ENCODE results near the gene MYO18B.
A peak's percentile ranks its signal among the peaks of the same experiment; 100 is the strongest.

MYO18B gene

DNA sequence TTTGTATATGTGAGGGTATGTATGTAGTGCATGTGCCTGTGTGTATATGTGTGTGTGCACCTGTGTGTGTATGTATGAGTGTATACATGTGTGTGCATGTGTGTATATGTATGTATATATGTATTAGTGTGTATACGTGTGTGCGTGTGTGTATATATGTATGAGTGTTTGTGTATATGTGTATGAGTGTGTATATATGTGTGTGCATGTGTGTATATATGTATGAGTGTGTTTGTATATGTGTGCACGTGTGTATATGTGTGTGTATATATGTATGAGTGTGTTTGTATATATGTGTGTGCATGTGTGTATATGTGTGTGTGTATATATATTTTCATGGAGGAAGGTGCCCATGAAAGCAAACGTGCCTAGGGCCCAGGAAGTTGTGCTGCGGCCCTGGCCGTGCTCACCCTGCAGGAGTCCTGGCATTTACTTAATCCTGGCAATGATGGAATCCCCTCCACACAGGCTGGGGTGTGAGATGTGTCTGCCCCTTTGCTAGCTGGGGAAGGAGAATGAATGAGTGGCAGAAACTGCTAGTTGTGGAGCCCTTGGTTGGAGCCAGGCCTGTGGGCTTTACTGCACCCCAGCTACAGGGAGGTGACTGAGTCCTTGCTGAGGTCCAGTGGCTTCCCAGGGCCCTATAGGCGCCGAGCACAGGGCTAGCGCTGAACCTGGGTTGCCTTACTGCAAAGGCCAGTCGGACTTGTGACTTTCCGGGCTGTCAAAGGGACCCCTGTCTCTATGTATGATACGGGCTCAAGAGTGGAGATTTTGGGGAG is 97.2 kb downstream of the MYO18B start:
- Histone ChIP-seq H3K27ac (no peak overlapping the region), H3K4me3 (no peak overlapping the region)

DNA sequence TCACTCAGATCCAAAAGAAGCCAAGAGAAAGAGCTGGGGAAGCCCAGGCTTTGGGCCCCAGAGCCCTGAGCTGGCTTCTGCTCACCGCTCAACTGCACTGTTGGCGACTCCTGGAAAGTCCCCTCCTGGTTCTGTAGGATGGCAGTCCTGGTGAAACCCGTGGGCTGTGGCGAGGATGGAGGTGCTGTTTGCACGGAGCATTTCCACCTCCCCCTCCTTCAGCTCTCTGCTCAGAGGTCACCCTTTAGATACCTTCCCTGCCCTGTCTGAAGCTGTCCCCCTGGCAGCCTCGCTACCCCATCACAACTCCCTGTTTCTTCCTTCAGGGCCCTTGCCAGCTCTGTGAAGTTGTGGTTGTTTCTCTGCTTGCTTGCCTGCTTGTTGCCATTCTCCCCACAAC is 97.8 kb downstream of the MYO18B start:
- Histone ChIP-seq H3K4me3 (no peak overlapping the region), H3K27ac (no peak overlapping the region)

DNA sequence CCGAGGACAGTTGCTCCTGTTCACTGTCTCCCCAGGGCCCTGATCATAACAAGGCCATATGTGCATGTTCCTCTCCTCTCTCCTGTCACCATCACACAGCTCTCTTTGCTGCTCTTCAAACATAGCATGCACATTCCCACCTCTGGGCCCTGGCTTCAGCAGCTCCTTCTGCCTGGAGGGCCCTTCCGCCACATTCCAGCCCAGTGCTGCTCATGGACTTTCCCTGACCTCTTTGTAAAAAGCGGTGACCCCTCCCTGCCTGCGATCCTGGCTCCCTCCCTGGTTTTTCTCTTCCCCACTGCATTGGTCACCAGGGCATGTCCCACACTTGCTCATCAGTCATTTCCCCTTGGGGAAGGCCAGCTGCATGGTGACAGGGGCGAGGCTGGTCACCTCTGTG is 98.2 kb downstream of the MYO18B start:
- Histone ChIP-seq H3K27ac (no peak overlapping the region), H3K4me3 (no peak overlapping the region)

DNA sequence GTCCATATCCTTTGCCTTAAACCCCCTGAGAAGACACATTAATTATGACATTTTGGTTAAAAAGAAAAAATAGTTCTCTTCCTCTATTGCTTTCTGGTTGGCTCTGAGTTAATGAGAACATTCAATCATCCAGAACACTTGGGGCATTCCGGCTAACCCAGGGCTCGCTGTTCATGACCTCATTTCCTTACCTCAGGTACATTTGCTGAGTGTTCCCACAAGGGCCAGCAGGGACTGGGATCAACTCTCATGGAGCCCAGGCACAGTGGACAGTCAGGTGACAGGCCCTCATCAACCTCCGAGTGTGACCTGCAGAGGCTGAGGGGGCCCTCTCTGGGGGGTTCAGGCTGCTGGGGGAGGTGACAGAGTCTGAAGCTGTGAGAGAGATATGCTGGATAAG is 98.9 kb downstream of the MYO18B start:
- Histone ChIP-seq H3K4me3 (no peak overlapping the region), H3K27ac (no peak overlapping the region)

DNA sequence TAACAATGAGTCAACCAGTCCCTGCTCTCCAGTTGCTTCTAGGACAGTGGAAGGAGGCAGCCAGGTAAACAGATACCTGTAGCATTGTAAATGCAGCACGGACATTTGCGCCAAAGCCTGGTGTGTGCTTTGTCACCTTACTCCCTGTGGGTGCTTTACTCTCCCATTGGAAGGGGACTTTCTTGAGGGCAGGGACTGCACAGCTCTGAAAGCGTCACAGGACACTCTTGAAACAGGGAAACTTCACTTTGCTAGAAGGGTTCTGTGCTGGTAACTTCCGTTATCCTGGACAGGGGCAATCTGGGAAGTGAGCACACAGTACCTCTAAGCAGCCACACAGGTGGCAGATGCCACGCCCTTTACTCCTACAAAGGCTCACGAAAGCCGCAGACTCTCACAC is 99.8 kb downstream of the MYO18B start:
- Histone ChIP-seq H3K27ac (no peak overlapping the region), H3K4me3 (no peak overlapping the region)

DNA sequence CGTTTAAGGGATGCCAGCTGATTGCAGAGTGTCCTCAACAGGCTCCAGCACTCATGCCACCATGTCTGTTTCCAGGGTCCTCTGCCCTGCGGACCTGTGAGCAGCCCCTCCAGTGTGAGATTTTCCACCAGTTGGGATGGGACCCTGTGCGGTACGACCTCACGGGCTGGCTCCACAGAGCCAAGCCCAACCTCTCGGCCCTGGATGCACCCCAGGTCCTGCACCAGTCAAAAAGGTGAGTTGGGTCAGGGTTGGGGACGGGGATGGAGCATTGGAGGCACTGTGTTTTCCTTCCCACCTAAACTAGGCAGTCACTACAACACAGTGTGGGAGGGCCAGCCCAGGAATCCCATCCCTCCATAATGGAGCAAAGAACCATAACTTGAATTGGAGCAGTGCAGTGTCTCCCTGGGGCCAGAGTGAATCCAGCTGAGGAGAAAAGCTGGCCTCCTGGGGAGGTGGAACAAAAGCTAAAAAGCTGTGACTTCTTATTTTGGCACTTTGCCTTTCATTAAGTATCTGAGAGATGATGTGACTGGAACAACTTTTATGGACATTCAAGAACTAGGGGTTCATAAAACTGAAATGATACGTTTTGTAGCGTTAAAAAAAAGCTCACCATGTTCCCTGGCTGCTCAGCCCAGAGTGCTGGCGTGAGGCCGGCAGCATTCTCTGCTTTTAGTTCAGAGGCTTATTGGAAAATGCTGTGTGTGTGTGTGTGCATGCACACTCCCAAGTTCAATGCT is 101.8 kb downstream of the MYO18B start:
- Histone ChIP-seq H3K27ac (no peak overlapping the region), H3K4me3 (no peak overlapping the region)

DNA sequence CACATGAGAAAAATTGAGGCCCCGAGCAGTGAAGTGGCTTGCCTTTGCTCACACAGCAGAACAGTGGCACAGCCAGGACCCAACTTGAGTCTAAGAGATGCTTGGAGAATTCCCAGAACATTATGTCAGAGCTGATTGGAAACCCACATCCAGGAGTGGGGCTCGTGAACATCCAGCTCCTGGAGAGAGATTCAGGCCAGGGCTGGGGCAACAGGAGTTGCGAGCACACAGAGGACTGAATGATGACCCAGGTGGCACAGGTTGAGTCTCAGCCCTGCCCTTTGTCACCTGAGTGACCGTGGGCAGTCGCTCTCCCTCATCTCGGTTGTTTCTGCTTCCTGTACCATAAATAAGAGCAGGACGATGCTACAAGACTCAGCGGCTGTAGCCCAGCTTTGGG is 102.6 kb downstream of the MYO18B start:
- Histone ChIP-seq H3K4me3 (no peak overlapping the region), H3K27ac (no peak overlapping the region)

DNA sequence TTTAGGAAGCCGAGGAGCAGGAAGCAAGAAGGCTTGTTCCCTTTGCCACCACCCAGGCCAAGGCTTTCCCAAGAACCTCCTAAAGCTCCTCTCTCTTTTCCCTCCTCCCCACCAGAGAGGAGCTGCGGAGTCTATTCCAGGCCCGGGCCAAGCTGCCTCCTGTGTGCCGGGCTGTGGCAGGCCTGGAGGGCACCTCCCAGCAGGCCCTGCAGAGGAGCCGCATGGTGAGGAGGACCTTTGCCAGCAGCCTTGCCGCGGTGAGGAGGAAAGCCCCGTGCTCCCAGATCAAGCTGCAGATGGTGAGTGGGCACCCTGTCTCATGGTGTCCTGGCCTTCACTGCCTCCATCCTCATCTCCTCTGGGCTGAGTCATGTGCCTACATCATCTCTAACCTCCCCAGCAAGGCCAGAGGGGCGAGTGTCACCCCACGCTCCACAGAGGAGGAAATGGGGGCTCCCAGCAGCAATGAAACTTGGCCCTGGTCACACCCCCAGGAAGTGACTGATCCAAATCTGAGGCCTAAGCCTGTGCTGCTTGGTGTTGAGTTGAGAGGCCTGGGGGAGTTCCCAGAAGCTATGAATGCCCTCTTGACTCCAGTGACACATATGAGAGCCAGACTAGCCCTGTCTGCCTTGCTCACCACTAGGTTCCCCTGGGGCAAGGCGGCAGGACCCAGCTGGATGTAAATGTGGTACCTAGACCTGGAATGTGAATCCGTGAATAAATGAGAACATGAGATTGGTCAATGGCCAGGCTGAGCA is 104.2 kb downstream of the MYO18B start:
- Histone ChIP-seq H3K4me3 (no peak overlapping the region), H3K27ac (no peak overlapping the region)

DNA sequence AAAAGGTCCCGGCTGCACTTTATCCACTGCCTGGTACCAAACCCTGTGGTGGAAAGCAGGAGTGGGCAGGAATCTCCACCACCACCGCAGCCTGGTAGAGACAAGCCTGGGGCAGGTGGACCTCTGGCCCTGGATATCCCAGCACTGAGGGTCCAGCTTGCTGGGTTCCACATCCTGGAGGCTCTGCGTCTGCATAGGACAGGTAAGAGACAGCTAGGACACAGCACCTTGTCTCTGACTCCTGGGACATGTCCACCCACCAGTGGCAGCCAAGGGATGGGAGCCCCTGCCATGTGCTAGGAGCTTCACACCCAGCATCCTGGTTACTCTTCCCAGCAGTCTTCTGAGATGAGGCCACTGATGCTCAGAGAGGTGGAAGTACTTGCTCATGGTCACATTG is 105.5 kb downstream of the MYO18B start:
- Histone ChIP-seq H3K4me3 (no peak overlapping the region), H3K27ac (no peak overlapping the region)

DNA sequence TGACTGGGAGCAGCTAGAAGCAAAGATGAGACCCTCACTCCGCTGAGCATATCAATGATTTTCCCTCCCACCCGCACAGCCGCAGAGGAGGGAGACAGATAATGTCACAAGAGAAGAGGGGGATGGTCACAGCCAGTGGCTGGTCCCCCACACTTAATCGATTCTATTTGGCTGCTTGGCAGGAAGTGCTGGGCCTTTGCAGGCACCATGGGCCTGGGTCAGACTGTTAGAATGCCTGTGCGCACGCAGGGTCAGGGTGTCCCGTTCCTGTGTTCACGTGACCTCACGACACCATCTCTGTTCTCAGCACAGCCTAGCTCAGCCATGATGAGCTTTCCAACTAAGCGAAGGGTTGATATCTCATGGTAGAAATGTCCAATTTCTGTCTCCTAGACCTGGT is 107.0 kb downstream of the MYO18B start:
- H3K27ac ChIP-seq, result no peak overlapping the region
- H3K4me3 ChIP-seq, result no peak overlapping the region

DNA sequence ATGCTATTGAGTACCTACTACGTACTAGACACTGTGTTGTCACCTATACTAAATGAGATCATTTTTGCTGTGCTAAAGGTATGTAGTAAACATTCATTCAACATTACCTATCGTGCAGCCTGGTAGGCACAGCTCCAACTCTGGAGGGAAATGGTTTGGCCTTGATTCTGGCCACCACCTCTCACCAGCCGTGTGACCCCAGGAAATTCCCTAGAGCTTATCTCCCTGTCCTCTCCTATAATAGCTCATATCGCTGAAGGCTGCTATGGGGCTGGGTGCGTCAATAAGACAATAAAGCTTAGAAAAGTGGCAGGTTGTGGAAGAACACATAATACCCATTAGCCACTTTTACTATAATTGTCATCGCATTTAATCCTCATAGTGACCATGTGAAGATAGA is 107.5 kb downstream of the MYO18B start:
- Histone ChIP-seq H3K27ac (no peak overlapping the region), H3K4me3 (no peak overlapping the region)

DNA sequence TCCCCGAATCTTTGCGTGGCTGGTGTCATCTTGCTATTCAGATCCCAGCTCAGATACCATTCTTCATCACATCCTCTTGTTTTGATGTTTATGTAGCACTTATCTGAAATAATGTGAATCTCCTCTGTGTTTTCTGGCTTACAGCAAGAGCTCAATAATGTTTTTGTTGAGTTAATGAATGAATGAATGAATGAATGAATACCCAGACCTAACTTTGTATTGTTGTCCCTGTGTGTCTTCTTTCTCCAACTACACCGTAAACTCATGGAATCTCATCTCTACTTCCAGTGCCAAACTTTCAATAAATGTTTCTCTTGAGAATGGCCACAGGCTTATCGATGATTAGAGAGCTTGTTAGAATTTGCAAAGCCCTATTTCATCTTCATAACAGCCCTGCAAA is 110.2 kb downstream of the MYO18B start:
- Histone ChIP-seq H3K4me3 (no peak overlapping the region), H3K27ac (no peak overlapping the region)

DNA sequence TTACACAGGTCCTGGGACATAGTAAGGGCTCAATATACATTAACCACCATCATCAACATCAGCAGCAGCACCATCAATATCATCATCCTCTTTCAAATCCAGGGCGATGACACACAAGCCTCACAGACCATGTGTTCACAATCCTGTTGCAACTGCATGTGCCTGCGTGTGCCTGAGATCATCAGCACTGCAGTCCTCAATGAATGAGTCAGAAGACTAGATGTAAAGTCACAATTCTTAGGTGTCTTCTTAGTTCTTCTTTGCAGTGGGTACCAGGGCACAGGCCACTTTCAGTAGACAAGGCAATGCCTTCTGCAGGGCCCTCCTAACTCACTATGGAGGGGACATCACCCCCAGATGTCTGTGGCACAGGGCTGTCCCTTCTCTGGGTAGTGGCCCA is 111.1 kb downstream of the MYO18B start:
- Histone ChIP-seq H3K4me3 (no peak overlapping the region), H3K27ac (no peak overlapping the region)

DNA sequence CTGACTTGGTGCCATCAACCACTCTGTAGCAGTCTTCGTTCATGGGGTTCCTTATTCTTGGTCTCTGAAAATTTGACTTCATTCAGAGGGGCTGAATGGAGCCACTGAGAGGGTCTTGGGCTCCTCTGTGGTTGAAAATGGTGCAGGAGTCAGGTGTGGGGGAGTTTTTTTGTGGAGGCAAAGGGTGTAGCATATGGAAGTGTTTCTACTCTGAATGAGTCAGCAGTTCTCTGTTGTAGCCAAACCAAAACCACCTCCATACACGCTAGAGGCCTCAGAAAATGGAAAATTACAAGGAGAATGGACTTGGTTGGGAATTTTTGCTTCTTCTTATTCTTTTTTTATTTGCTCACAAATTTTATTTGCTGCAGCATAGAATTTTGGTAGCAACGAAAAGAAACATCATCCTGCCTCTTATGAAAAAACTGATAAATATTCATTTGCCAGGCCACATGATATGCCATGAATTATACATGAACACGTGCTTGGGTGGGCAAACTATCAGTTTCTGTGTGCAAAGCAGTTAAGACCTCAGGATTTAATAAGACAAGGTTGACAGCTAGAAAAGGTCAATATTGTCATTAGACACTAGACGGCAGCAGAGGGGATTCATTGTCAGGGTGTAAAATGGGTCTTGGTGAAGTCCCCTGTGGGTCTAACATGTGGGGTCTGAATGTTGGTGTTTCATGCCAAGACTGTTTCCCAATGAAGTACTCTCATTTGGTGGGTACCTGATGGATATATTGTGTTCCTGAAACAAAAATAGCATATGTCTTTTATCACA is 111.7 kb downstream of the MYO18B start:
- Histone ChIP-seq H3K4me3 (no peak overlapping the region), H3K27ac (no peak overlapping the region)

DNA sequence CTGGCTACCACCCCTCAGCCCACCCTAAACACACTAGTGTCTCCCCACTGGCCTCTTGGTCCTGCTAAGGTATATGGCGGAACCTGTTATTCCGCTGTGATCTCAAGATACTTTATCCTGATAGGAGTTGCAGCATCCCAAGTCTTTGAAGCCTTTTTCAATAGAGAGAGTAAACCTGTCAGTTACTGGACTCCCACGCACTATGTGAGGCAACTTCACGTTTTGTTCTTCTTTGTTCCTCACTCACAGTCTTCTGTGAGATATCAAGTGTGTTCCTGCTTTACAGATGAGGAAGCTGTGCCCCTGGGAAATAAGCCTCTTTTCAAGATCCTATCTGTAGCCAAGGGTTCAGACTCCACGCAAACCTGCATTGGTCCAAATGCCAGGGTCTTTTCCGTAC is 127.8 kb downstream of the MYO18B start:
- no peak overlapping the region for H3K4me3 ChIP-seq
- no peak overlapping the region for H3K27ac ChIP-seq

DNA sequence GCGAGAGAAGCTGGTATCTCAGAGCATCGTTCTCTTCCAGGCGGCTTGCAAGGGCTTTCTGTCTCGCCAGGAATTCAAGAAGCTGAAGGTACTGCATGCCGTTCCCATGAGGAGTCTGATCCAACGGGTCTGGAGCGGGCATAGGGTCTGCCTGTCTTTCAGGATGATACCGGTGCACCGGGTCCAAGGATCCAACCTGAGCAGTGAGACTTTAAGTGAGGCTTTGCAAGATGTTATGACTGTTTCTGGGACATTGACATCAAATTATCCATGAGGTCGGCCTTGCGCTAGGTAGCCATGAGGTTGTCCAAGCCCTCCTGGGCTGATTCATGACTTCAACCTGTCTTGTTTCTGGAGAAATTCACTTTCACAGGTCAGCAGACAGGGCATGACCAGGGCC is 132.3 kb downstream of the MYO18B start:
- Histone ChIP-seq H3K4me3 (no peak overlapping the region), H3K27ac (no peak overlapping the region)

DNA sequence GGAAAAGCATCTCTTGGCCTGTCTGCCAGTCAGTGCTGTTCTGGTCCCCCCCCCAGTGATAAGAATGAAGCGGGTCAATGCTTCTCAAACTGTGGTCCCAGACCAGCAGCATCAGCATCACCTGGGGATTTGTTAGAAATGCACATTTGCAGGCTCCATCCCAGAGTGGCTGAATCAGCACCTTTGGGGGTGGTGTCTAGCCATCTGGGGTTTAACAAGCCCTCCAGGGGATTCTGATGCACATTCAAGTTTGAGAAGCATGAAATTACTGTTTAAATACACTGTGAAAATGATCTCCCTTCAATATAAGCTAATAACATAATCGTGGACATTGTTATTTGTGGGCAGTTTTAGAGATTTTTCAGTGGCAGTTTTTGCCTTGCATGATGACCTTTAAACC is 133.5 kb downstream of the MYO18B start:
- Histone ChIP-seq H3K27ac (no peak overlapping the region), H3K4me3 (no peak overlapping the region)

DNA sequence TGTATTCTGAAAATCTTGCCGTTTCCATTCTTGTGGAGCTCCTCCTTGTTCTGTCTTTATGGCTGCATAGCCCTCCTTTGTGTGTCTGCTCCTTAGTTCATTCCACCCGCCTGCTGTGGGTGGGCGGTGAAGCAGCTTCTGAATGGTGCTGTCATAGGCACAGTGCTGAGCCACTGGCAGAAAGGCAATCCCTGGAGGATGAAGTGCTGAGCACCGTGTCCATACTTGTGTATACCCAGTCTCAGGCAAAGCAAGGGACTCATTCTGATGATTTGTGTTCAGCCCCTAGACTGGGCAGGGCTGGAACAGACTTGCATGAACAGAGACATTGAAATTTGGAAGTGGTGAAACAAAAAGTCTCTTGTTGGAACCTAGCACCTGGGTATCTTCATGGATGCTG is 134.9 kb downstream of the MYO18B start:
- no peak overlapping the region for H3K4me3 ChIP-seq
- H3K27ac ChIP-seq, result peak overlapping the region in 2 of 21 experiments; percentile 39 to 51

DNA sequence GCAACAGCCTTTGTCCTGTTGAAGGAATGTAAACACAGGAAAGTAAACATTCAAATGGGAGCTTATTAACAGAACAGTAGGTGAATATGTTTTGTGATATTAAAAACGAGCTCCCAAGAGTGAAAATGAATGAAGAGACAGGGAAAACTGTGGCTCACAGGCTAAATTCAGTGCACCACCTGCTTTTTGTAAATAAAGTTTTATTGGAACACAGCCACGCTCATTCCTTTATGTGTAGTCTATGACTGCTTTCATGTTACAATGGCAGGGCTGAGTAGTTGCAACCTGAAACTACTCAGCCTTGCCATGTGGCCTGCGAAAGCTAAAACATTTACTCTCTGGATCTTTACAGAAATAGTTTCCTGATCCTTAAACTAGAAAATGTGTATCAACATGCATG is 136.9 kb downstream of the MYO18B start:
- no peak overlapping the region for H3K27ac ChIP-seq
- no peak overlapping the region for H3K4me3 ChIP-seq

DNA sequence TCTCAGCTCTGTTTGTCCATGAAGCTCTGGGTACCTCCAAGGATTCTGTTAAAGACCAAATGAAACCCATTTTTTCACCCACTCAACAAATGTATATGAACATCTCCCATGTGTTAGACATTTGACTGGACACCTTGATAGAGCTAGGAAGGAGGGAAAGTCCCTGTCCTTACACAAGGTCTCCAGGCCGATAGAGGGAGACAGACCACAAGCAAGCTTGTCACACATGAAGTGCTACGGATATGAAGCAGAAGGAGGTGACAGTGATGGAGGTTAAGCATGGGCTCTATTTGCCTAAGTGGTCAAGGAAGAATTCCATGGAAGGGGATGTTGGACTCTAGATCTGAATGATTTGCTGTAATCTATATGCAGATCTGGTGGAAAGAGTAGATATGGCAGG is 138.5 kb downstream of the MYO18B start:
- Histone ChIP-seq H3K4me3 (no peak overlapping the region), H3K27ac (no peak overlapping the region)

Data from skin epidermis (tissue), 12 donors.